Neural cell (in vitro differentiated cells): Measurements from ENCODE around the gene PTBP2.

Experiments
- CTCF ChIP-seq: fragments of 450-650 bp; IDR thresholded peaks from 2 replicates; pipeline ENCODE4 v1.5.1; 2014; ENCODE audit warnings: antibody characterized with exemption, mild to moderate bottlenecking, moderate library complexity; ENCODE audit not compliant: poor library complexity, severe bottlenecking
- RAD21 ChIP-seq: fragments of 450-650 bp; conservative IDR thresholded peaks from 2 replicates; pipeline ENCODE4 v1.6.1; 2014; ENCODE audit warnings: antibody characterized with exemption, mild to moderate bottlenecking, moderate library complexity

GRCh38 chr1:96747565-96747964, 26.0 kb downstream of the PTBP2 start:
- no peak for TF ChIP-seq RAD21
- TF ChIP-seq CTCF: no peak
